Ovary (tissue), 3 donors: Measurements from ENCODE around the gene DNM2.

Source experiments
- CTCF ChIP-seq, 3 donors: fragments of 450-650 bp in 2 of 3; fragments of 200-600 bp in 1 of 3; IDR thresholded peaks; one replicate each; pipeline versions ENCODE4 v1.5.1 to v1.8.0; 2016 to 2022; ENCODE audit warnings: antibody characterized with exemption in 3 of 3, mild to moderate bottlenecking in 1 of 3
- EP300 ChIP-seq: sonication (generic); formaldehyde crosslinking; IDR thresholded peaks from one replicate; pipeline ENCODE4 v1.6.1; 2017; ENCODE audit warnings: antibody characterized with exemption
- POLR2A ChIP-seq: fragments of 450-650 bp; IDR thresholded peaks from one replicate; pipeline ENCODE4 v1.6.1; 2017; ENCODE audit warnings: antibody characterized with exemption, mild to moderate bottlenecking, moderate library complexity
- donor health status: DM: no; HTN: no; CAD: no.

DNA sequence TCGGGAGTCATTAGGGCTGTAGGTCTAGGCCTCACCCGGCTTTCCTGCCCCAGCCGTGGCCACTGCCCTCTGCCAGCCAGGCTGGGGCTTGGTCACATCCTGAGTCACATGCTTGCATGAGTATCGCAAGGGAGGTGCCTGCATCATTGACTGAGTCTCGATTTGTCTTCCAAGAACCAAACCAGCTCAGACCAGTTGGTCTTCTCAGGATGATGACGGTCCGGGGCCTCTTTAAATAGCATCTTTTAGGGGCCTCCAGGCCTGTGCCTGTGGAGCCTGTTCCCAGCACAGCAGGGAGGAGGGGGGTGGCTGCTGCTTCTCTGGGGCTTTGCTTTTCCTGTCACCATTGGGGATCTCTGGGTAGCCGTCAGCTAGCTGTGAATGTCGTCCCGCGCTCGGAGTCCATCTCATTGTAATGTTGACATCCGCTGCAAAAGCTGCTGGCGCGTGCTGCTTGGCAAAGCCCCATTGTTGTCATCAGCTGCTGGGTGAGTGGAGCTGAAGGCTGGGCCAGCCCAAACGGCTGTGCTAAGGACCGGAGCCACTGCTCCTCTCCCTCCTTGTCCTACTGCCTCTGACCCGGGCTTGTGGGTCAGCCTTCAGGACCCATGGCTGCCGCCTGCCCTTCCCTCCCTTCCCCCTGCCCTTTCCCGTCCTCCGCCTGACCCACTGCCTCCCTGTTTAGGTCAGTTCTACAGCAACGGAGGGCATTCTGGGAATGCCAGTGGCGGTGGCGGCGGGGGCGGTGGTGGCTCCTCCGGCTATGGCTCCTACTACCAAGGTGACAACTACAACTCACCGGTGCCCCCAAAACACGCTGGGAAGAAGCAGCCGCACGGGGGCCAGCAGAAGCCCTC lies 31.0 kb upstream of the DNM2 start:
- TF ChIP-seq CTCF (IDR thresholded peaks at IDR 0.05): no peak
- TF ChIP-seq POLR2A: no peak
- no peak for TF ChIP-seq EP300
